HCEC 1CT (cell line): Measurements from ENCODE around the gene PANK2.
"Not testable (repeated sequence)": the region's sequence is repeated elsewhere in the genome, so short reads cannot be mapped to it uniquely, and the experiment has no call there.

ENCODE experiments used
- DNase-seq: peaks from one replicate; pipeline ENCODE4 v3.0.0-alpha.2; 2017

Gene PANK2

DNA sequence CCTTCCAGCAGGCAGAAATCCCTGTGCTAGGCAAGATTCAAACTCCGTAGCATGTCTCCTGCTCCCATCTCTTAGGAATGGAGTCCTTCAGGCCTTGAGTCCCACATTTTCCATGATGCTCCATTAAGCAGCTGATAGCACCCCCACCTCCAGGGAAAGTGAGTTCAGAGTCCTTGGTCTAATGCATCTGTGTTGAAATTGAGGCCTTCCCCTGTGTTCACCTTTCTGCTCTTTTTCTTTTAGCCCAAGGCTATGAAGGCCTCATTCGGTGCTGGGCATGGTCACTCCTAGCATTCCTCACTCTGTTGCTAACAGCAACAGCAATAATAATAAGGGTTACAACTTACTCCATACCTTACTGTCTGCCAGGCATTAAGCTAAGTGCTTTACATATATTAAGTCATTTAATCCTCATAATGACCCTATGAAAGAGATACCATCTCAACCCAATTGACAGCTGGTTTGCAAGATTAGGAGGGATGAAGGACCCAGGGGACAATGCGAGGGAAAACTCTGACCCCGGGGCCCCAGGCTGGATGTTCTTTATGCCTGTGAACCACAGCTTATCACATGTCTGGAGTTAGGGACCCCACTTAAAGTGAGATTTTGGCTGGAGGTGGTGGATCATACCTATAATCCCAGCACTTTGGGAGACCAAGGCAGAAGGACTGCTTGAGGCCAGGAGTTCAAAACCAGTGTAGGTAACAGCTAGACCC lies 17.5 kb upstream of the PANK2 start:
- no peak for DNase-seq

DNA sequence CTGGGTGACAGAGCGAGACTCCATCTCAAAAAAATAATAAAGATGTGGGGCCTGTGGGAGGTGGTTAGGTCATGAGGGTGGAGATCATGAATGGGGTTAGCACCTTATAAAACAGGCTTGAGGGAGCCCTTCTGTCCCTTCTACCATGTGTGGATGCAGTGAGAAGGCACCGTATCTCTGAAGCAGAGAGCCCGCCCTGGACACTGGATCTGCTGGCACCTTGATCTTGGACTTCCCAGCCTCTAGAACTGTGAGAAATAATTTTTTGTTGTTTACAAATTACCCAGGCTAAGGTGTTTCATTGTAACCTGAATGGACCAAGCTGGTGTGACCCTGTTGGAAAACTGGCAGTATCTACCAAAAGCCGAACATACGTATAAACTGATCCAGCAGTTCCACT lies 15.7 kb upstream of the PANK2 start:
- no peak for DNase-seq

DNA sequence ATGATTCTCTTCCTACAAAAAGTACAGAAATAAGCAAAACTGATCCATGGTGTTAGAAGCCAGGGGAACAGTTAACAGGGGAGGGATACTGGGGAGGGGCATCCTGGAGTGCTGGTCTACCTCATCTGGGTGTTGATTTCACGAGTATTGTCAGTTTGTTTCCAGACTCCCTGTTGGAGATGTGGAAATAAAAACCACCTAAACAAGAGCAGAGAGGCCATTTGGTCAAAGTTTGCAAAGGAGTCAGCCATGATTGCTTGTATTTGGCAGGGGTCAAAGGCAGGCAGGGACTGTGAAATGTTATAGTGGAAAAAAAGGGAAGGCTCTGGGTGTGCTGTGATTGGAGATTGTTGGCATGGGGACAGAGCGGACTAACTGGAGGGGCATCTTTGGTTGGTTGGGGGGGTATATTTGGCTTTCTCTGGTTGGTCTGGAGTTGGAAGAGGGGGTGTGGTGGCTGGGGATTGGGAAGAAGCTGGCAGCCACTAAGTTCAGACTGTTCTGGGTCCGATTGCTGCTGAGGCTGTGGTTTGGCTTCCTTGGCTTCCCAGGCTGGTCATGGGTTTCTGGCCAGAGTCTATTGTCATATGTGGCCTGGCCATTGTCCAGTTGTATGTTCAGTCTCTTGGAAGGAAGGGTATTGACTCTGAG lies 14.9 kb upstream of the PANK2 start:
- no peak for DNase-seq

DNA sequence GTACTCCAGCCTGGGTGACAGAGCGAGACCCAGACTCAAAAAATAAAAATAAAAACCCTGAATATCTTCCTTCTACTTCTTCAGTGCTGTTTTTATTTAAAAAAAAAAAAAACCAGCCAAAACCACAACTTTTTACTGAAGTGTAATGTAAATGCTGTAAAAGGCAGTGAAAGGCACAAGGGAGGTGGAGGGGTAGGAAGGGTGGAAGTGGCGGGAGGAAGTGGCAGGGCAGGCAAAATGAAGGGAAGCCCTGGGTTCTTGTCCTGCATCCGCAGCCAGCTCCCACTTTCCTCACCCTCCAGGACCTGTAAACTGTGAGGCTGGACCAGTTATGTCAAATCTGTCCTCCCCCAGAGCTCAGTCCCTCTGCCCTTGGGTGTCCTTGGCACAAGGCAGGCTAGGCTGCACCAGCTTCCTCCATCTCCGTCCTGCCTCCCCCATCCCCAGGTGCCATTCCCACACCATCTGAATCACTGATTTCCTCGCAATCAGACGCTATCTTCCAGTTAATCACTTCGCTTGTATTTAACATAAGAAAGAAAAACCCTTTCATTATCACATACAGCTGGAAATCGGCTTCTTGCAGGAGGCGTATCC lies 13.7 kb upstream of the PANK2 start:
- no peak for DNase-seq

DNA sequence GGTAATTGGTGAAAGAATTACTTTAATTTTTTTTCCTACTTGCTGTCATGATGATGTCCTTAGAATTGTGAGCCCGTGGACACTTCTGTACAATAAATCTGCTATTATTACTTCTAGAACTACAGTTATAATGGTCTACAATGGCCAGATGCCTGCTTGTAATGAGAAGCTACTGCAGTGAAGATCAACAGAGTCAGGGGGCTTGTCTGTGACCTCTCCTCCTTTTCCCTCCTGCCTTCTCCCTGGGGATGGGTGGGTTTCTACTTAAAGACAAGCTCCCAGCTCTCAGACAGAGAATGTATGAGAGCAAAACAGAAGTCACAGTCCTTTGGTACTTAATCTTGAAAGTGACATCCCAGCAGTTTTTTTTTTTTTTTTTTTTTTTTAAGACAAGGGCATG lies 13.2 kb upstream of the PANK2 start:
- DNase-seq = no peak

DNA sequence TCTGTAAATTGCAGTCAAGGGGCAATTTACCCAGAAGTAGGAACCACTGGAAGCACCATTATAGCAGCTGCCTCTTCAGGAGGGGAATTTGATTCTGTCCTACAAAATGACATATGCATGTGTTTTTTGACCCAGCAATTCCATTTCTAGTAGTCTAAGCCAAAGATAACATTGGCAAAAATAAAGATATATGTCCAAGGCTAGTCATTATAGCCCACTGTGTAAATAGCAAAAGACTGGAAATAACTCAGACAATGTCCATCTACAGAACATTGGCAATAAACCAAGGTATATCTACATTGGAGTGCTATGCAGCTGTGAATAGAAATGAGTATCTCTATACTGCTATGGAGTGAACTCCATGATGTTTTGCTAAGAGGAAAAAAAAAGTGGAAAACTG lies 12.5 kb upstream of the PANK2 start:
- no peak for DNase-seq

DNA sequence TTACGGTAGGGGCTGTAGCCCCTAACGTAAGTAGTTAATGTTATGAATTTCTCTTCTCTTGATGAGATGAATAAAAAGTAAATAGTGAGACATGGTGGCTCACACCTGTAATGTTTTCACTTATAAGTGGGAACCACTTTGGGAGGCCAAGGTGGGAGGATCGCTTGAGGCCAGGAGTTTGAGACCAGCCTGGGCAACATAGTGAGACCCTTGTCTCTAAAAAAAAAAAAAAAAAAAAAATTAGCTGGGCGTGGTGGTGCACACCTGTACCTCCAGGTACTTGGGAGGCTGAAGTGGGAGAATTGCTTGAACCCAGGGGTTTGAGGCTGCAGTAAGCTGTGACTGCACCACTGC lies 10.3 kb upstream of the PANK2 start:
- not testable (repeated sequence) for DNase-seq

DNA sequence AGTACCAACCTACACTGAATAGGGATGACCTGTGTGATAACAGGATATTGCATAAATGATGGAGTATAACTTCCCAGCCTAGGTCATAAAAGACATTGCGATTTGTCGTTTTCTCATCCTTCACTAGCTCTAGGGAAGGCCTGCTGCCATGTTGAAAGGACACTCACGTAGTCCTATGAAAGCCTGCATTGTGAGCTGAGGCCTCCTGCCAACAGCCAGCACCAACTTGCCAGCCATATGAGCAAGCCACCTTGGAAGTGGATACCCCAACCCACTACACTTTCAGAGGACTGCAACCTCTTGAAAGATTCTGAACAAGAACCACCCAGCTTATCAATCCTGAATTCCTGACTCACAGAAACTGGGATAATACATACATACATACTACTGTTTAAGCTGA lies 3.5 kb upstream of the PANK2 start:
- DNase-seq = no peak

DNA sequence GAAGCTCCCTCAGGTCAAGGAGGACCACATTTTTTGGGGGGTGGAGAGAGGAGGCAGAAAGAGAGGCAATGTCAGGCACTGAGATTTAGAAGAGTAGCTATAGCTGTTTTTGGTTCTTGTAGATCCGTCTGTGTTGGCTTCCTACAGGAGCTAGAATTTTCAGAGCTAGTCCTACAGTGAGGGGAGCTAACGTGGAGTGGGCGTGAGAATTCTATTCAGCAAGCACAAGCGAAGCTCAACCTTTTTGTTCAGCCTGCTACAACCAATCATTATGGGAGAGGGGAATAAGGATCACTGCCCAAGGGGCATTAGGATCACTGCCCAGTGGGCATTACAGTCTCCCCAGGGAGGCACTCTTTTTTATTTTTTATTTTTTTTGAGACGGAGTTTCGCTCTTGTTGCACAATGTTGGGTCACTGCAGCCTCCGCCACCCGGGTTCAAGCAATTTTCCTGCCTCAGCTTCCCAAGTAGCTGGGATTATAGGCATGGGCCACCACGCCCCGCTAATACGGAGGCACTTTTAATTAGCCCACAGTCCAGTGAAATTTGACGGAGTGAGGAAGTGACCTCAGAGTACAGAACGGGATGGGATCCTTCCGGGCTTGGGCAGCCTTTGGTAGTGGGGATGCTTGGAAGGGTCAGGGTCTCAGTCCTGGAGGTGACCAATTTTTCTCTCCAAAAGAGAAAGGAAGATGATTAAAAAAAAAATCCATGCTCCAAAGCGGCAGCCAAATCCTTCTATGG lies 1.1 kb upstream of the PANK2 start:
- DNase-seq = peak; percentile 37

DNA sequence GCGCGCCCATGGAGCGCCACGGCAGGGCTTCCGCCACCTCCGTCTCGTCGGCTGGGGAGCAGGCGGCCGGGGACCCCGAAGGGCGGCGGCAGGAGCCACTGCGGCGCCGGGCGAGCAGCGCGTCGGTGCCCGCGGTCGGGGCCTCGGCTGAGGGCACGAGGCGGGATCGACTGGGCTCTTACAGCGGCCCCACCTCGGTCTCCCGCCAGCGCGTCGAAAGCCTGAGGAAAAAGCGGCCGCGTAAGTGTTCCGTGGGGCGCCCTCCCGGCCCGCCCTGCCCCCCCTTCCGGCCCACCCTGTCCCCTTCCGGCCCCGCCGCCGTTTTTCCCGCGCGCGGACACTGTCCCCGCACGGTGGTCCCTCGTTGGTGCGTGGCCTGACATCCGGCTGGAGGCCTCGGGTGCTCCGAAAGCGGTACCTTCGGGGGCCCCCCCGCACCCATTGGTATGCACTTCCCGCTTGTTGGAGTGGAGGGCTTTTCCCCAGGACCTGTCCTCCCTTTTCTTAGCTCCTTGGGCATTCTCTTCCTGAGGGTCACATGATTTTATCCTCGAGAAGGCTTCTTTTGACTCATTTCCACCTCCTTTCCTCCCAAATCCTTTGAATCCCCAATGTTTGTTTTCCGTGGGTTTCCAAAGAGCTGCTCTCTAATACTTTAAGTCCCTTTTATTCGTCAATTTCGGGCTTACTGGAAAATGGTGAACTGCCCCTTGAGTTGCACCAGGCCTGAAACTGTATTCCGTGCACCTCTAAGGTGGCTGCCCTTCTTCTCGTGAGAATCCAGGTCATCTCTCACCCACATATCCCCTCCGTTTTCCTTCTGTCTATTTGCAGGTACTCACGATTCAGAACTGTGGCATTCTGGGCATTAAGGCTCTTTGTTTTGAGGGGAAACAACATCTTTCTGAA lies 556 bp downstream of the PANK2 start:
- DNase-seq = peak; percentile 29

DNA sequence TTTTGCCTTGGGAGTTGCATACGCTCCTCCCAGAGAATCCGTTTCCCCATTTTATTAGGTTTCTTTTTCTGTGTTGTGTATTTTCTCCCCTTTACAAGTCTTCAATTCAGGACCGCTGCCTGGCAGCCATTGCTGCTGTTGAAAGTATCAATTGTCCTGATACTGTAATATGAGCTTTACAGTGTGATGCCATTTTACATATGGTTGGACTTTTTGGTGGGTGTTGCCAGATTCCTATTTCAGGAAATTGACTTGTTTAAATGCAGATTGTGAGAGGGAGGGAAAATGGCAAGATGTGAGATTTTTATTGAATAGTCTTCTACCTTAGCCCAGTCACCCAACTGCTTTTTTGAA lies 1.2 kb downstream of the PANK2 start:
- DNase-seq = peak; percentile 42

DNA sequence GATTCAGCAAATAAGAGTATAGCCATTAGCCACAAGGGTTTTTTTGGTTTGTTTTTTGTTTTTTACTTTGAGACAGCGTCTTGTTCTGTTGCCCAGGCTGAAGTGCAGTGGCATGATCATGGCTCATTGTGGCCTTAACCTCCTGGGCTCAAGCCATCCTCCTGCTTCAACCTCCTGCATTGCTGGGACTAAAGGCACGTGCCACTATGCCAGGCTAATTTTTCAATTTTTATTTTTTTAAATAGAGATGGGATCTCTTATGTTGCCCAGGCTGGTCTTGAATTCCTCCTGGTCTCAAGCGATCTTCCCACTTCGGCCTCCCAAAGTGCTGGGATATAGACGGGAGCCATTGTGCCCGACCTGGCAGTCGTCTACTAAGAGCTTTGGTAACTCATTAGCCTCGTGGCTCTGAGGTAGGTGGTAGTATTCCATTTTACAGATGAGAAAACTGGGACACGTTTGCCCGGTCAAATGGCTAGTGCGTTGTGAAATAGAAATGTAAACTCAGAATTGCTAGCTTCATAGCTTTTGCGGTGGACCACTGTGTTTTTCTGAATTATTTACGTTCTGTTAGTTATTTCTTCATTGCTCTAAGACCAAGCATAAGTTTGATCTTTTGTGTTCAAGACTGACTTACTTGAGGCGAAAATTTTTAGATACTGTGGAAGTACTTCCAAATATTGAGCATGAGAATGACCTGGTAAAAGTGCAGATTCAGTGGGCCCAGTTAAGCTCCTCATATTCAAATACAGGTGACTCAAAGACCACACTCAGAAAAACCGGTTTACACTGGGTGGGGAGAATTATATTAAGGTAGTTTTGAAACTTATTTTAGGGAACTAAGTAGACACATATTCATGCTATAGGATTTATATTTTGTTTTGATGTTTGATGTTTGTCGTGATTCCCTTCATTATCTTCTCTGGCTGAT lies 2.1 kb downstream of the PANK2 start:
- DNase-seq = no peak

DNA sequence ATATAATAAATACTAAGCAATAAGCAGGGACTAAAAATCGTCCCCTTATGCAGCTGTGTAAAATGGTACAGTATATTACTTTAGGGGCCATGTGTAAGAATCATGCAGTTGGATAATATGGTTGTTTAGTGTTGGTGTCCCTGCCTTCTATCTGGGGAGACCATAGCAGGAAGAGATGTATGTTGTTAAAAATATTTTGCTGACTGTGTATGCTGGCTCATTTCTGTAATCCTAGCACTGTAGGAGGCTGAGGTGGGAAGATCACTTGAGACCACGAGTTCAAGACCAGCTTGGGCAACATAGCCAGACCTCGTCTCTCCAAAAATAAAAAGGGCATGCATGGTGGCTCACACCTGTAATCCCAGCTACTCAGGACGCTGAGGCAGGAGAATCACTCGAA lies 5.6 kb downstream of the PANK2 start:
- DNase-seq = no peak

DNA sequence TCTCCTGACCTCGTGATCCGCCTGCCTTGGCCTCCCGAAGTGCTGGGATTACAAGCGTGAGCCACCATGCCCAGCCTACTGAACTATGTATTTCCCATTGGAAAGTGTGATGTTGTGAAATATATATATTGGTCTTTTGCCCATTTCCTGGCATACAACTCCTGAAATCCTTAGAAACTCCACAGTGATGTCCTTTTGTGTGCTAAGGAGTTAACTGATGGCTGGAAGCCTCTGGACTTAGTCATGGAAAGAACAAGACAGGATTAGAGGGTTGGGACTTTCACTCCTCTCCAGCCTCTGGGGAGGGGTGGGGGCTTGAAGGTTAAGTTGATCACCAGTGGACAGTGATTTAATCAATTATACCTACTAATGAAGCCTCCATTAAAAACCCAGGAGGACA lies 7.1 kb downstream of the PANK2 start:
- DNase-seq = peak; percentile 30

DNA sequence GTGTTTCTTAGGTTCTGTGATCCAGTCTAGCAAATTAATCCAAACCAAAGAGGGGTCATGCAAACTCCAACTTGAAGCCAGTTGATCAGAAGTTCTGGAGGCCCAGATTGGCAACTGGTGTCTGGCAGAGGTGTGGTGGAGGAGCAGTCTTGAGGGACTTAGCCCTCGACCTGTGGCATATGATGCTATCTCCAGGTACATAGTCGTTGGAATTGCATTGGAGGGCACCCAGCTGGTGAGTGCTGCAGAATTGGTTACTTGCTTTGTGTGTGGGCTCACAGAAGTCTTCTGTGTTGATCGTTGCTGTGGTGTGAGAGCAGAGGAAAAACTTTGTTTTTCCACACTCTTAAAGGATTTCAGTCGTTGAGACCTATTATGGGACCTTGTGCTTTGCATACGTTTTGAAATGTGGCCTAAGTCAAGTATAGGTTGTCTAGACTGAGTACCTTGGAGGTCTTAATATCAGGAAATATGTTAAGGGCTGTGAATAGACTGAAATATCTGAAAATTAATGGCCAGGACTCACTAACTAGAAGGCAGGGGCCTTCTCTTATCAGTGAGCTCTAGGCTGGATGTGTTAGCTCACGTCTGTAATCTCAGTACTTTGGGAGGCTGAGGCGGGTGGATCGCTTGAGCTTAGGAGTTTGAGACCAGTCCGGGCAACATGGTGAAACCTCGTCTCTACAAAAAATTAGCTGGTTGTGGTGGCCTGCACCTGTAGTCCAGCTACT lies 7.8 kb downstream of the PANK2 start:
- no peak for DNase-seq

DNA sequence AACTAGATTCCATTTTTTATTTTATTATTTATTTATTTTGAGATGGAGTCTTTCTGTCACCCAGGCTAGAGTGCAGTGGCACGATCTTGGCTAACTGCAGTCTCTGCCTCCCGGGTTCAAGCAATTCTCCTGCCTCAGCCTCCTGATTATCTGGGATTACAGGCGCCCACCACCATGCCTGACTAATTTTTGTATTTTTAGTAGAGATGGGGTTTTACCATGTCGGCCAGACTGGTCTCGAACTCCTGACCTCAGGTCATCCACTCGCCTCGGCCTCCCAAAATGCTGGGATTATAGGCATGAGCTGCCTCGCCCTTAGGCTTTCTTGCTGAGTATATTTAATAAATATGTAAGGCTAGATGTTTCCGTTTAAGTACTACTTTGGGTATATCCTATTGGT lies 9.0 kb downstream of the PANK2 start:
- not testable (repeated sequence) for DNase-seq

DNA sequence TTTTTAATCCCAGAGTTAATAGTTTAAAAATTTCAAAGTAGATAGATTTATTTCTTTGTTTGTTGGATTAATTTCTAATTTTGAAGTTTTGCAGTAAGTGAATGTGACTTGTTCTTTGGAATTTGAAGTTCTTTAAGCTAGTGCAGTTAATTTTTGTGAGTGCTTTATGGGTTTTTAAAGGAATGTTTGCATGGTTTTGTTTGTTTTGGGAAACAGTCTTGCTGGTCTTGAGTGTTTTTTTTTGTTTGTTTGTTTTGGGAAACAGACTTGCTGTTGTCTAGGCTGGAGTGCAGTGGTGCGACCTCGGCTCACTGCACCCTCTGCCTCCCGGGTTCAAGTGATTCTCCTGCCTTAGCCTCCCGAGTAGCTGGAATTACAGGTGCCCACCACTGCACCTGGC lies 9.5 kb downstream of the PANK2 start:
- no peak for DNase-seq

DNA sequence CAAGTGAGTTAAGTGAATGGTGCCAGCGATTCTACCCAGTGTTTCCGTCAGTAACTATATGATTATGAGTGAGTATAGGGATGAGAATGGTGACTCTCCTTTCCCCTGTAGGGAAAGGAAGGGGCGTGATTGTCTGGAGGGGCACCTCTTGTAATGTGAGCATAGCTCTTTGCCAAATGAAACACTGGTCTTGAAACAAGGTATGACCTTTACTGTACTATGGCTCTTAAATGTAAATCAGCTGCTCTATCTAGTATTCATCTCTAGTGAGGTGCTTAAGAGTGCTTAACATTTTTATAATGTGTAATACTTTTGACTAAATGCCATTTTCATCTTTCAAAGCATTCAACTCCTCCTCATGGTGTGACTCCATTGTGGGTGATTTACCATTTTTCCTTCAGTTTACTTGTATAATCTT lies 11.0 kb downstream of the PANK2 start:
- peak; percentile 20 for DNase-seq

DNA sequence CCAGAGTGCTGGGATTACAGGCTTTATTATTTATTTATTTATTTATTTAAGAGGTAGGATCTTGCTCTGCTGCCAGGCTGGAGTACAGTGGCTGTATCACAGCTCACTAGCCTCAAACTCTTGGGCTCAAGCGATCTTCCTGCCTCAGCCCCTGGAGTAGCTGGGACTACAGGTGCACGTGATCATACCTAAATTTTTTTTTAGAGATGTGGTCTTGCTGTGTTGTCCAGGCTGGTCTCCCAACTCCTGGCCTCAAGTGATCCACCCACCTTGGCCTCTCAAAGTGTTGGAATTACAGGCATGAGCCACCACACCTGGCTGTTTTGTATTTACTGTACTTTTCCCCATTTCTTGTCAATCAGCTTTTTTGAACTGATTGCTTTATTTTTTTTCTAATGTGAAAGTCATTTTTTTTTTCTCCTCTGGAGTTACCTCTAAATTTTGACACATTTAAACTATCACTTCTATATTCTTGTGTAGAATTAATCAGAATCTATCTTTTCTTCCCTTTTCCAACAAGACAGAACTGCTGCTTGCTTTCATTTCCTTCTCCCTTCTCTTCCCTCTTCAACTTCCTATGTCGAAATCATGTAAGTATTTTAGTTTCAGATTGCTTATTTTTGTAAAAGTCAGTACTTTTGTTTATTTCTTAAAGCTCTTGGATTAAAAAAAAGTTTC lies 12.0 kb downstream of the PANK2 start:
- peak; percentile 33 for DNase-seq

DNA sequence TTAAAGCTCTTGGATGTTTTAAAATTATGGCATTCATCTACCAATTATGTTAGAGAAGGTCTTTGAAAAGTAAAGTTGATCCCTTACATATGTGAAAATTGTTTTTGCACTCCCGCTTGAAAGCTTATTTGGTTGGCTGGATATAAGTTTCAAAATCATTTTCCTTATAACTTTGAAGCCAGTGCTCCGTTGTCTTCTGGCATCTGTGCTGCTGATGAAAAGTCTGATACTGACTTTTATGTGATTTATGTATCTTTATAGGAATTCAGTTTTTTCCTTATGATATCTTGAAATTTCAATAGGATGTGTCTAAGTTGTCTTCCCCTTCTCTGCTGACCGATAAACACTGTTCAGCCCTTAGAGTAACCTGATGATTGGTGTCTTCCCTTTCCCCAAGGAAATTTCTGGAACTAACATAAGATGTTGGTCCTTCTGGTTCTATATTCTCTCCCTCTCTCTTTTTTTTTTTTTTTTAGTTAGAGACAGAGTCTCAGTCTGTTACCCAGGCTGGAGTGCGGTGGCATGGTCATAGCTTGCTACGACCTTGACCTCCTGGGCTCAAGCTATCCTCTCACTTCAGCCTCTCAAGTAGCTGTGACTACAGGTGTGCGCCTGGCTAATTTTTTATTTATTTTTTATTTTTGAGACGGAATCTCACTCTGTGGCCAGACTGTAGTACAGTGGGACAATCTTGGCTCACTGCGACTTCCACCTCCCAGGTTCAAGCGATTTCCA lies 12.7 kb downstream of the PANK2 start:
- no peak for DNase-seq
